Thymus (tissue), 14 donors: Measurements from ENCODE around the gene KLF15. TPM values are rescaled to one million over a fixed set of nuclear protein-coding genes. Genes with fewer than 3 reads are reported as not detected.
A peak's percentile ranks its signal among the peaks of the same experiment; 100 is the strongest.

Experiments used
- DNase-seq, 9 donors: peaks; one replicate each; pipeline ENCODE4 v3.0.0-alpha.2; 2013; ENCODE audit warnings: low spot score in 9 of 9, low read depth in 6 of 9, missing footprints in 1 of 9
- H3K27ac ChIP-seq, 2 donors: one replicate each; pipeline ENCODE4 v1.5.1; 2013; ENCODE audit warnings: control low read depth in 1 of 2, low read depth in 1 of 2, low read length in 1 of 2, mild to moderate bottlenecking in 1 of 2, moderate library complexity in 1 of 2
- H3K27me3 ChIP-seq, 2 donors: one replicate each; pipeline ENCODE4 v1.5.1; 2013; ENCODE audit warnings: low read length in 1 of 2; ENCODE audit not compliant: control insufficient read depth in 2 of 2, insufficient read depth in 1 of 2
- H3K36me3 ChIP-seq, 2 donors: one replicate each; pipeline ENCODE4 v1.5.1; 2013; ENCODE audit warnings: low read length in 1 of 2, mild to moderate bottlenecking in 1 of 2, moderate library complexity in 1 of 2; ENCODE audit not compliant: control insufficient read depth in 2 of 2, insufficient read depth in 2 of 2
- H3K4me1 ChIP-seq, 2 donors: one replicate each; pipeline ENCODE4 v1.5.1; 2013; ENCODE audit warnings: low read length in 2 of 2; ENCODE audit not compliant: control insufficient read depth in 2 of 2, insufficient read depth in 2 of 2
- H3K4me3 ChIP-seq, 2 donors: one replicate each; pipeline ENCODE4 v1.5.1; 2013; ENCODE audit warnings: low read length in 2 of 2, control low read depth in 1 of 2, mild to moderate bottlenecking in 1 of 2
- H3K9me3 ChIP-seq, 2 donors: one replicate each; pipeline ENCODE4 v1.5.1; 2013; ENCODE audit warnings: low read length in 1 of 2, mild to moderate bottlenecking in 1 of 2; ENCODE audit not compliant: control insufficient read depth in 2 of 2, insufficient read depth in 1 of 2
- WGBS: extraction: QIAGEN DNeasy Blood & Tissue Kit; methylation state at CpG from one replicate; pipeline ENCODE4 v1.1.7; 2013; 5-methylcytosine and 5-hydroxymethylcytosine counted together
- long read RNA-seq, 10 donors: transcript quantifications; one replicate each; lab custom pipeline, GENCODE V29; 2026
- polyA plus RNA-seq: library from polyadenylated mRNA; stranded (reverse); fragments of 200-250 nt; gene quantifications from one replicate; pipeline ENCODE4 v1.2.3, GENCODE V29; 2013
- total RNA-seq: library from RNA; stranded (reverse); fragments of 120-200 nt; gene quantifications from one replicate; pipeline ENCODE4 v1.2.4, GENCODE V29; 2013
- donor health status: healthy.

The KLF15 gene
- total RNA-seq (0.28 TPM), polyA plus RNA-seq (7.6 TPM)
- long read RNA-seq, donor 1 = 0 reads
- long read RNA-seq, donor 2, partial matches to known transcripts = 0 of 1 reads
- long read RNA-seq, donor 2, other reads (novel, unspliced or antisense) = 0 of 1 reads
- long read RNA-seq, donor 3 = 0 reads
- long read RNA-seq, donor 4 = 0 reads
- long read RNA-seq, donor 5 = 0 reads
- long read RNA-seq, donor 6 = 0 reads
- long read RNA-seq, donor 7 = 0 reads
- long read RNA-seq, donor 8 = 0 reads
- long read RNA-seq, donor 9 = 0 reads
- long read RNA-seq, donor 10 = 0 reads

DNA sequence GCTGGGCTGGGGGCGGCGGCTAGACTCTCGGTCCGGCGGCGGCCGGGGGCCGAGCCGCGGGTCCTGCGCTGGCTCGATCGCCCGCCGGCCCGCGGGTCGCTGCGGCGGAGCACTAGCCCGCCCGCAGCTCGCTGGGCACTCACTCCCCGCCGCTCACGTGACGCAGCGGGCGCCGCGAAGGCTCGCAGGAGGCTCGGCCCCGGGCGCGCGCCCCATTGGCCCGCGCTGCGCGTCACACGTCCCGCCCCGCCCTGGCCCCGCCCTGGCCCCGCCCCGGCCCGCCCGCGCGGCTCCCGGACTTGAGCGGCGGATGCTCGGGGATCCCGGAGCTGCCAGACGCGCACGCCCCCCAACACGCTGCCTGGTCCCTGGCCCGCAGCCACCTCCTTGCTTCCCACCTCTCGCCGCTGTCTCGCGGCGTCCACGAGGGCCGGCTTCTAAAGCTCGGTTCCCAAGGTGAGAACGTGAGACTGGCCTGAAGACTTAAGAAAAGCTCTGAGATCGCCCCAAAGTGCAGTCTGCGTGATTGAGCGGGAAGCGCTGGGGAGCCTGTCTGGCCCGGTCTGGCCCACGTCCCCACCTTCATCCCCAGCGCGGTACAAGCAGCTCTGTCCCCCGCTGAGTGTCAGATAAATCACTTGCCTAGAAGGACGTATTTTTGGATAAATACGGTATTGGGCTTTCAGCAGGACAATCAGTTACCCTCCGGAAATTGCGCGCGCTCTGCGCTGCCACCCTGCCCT is at the start of gene KLF15:
Gene KLF15, minus strand, starts transcription at position 114 of the 743 bp plus-strand sequence. CDS start 4,486 bp downstream, outside the sequence.
- H3K27me3 ChIP-seq = peaks cover 52 to 80% of the 10 kb centered on the region in 2 donors

DNA sequence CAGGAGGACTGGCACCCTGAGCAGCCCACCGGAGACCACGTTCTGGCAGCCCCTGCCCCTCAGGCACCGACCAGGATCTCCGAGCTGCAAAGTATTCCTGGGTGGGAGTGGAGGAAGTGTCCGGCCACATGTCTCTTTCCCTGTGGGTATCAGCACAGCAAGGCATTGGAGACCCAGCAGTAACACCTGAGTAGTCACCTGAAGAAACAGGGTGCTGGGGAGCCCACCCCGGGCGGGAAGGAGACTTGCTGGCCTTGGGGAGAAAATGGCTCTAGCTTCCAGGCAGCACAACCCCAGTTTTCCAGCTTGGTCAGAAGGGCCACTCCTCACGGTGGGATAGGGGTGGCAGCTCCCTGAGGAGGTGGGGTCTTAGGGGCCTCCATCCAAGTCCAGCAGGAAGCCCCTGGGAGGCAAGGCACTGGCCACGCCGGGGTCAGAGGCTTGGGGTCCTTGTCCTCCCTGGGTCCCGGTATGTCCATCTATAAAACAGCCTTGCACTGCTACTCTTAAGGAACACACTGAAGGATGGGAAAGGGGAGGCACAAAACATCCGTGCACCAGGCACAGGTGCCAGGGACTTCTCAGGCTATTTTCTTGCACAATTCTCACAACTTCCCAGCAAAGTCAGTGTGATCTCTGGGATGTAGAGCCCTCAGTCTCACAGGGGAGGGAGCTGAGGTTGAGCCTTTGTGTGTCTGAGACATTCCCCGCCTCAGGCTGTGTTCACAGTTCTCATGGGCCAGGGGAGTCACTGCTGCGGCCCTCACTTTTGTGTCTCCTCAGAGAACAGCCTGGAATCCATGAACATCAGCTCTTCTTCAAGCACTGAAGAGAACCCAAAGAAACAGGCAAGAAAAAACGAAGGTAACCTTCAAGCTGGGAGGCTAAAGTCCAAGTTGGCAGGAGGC is 49.4 kb upstream of the KLF15 start:
- H3K9me3 ChIP-seq = no peaks in the 10 kb centered on the region
- no peak for DNase-seq
- no peak overlapping the region for H3K27ac ChIP-seq
- WGBS = 90% methylated on average over 15 of the region's 15 CpGs
- no peak overlapping the region for H3K4me3 ChIP-seq
- no peaks in the 10 kb centered on the region for H3K4me1 ChIP-seq
- no peaks in the 10 kb centered on the region for H3K36me3 ChIP-seq
- H3K27me3 ChIP-seq = peaks cover 0 to 8% of the 10 kb centered on the region in 2 donors

More for the DNA sequence above, at the start of gene KLF15:
- Histone ChIP-seq H3K27ac (peak within 1 kb of the TSS in 1 of 2 donors; percentile 43), H3K4me1 (peaks cover 7 to 23% of the 10 kb centered on the region in 2 donors), H3K9me3 (peaks cover 0 to 4% of the 10 kb centered on the region in 2 donors), H3K4me3 (peak within 1 kb of the TSS in 1 of 2 donors; percentile 61), H3K36me3 (no peaks in the 10 kb centered on the region)
- peak in 8 of 9 donors; percentile 29 to 83 (median 68) for DNase-seq
- 1% methylated on average over 86 of the region's 86 CpGs for WGBS

DNA sequence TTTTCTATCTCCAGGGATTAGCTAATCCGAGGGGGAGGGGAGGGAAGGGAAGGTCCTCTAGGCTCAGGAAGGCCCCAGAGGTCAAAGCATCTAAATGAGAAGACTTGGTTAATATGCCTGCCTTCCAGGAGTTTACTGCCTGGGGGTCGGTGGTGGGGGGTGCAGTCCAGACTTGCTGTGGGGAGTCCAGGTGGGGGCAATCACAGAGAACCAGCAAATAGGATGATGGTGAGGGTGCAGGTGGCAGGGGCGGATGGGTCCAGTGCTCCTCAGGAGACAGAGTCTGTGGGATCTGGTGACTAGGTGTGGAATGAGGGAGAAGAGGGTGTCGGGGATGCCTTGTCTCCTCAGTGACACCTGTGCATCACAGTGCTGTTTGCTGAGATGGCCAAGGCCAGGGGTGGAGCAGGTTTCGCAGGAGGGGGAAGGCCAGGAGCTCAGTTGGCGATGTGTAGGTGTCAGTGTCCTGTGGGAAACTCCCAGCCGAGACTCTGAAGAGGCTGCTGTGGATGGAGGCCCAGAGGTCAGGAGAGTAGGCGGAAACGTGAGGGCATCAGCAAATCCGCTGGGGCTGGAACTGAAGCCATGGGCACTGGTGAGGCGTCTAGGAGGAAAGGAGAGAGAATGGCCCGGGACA is 45.6 kb upstream of the KLF15 start:
- no peak for DNase-seq
- Histone ChIP-seq H3K4me1 (no peaks in the 10 kb centered on the region), H3K27me3 (peaks cover 0 to 9% of the 10 kb centered on the region in 2 donors), H3K4me3 (no peak overlapping the region), H3K36me3 (no peaks in the 10 kb centered on the region), H3K9me3 (no peaks in the 10 kb centered on the region), H3K27ac (no peak overlapping the region)
- 94% methylated on average over 12 of the region's 12 CpGs for WGBS

DNA sequence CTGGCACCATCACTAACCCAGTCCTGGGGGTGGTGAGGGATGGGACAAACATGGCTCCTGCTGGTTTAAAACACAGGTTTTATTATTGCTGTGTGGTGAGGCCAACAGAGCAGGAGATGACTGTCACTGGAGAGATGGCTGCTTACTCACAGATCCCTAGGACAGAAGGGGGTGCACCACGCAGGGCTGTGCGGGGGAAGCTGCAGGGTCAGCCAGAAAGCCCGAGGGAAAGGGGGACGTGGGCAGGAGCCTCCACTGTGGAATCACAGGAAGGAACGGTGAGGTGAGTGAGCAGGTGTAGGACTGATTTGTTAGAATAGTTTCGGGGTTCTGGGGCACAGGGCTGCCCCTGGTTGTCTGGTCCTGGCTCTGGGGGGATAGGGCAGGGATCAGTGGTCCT is 45.0 kb upstream of the KLF15 start:
- Histone ChIP-seq H3K36me3 (no peaks in the 10 kb centered on the region), H3K9me3 (no peaks in the 10 kb centered on the region), H3K4me3 (no peak overlapping the region), H3K27me3 (peaks cover 0 to 9% of the 10 kb centered on the region in 2 donors), H3K4me1 (no peaks in the 10 kb centered on the region), H3K27ac (no peak overlapping the region)
- DNase-seq = no peak
- 83% methylated on average over 6 of the region's 6 CpGs for WGBS

DNA sequence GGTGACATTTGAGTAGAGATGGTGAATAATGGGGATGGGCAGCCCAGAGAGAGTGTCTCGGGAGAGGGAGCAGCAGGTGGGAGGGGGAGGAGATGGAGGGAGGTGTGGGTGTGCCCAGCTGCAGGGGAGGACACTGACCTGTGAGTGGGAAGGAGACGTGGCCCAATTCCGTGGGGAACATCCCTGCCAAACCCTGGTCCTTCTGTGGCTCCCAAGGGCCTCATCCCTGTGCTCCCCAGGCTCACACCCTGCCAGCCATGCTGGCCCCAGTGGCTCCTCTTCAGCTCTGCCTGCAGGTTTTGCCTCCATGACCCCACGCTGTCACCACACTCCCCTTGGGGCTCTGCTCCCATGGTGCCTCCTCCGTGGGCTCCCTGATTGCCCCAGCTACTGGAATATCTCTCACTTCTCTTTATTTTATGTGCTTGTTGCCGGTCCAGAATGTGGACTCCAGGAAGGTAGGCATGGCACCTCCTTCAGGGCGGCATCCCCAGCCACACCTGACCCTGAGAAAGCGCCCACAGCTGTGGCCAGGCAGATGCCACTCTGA is 44.5 kb upstream of the KLF15 start:
- DNase-seq = no peak
- H3K36me3 ChIP-seq = no peaks in the 10 kb centered on the region
- no peak overlapping the region for H3K27ac ChIP-seq
- H3K4me1 ChIP-seq = no peaks in the 10 kb centered on the region
- H3K27me3 ChIP-seq = peaks cover 0 to 9% of the 10 kb centered on the region in 2 donors
- no peaks in the 10 kb centered on the region for H3K9me3 ChIP-seq
- no peak overlapping the region for H3K4me3 ChIP-seq
- 86% methylated on average over 8 of the region's 8 CpGs for WGBS

DNA sequence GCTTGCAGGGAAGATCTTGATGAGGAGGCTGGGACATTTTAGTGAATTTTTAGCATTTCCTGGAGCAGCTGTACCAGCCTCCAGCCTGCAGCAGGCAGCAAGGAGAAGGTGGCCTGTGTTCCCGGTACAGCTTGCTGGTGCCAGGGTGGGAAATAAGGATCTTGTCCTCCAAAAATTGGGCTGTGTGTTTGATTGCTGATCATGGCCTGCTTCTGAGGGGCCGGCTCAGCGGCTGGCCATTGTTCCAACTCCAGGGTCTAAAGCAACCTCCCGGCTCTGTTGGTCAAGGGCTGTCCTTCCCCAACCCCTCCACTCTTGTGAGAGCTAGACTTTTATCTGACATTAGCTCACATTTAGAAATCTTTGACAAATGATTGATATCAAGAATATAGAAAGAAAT is 42.5 kb upstream of the KLF15 start:
- H3K27me3 ChIP-seq = peaks cover 7 to 26% of the 10 kb centered on the region in 2 donors
- H3K36me3 ChIP-seq = no peaks in the 10 kb centered on the region
- no peak for DNase-seq
- H3K27ac ChIP-seq = no peak overlapping the region
- no peaks in the 10 kb centered on the region for H3K9me3 ChIP-seq
- H3K4me3 ChIP-seq = no peak overlapping the region
- H3K4me1 ChIP-seq = no peaks in the 10 kb centered on the region
- 95% methylated on average over 4 of the region's 4 CpGs for WGBS

DNA sequence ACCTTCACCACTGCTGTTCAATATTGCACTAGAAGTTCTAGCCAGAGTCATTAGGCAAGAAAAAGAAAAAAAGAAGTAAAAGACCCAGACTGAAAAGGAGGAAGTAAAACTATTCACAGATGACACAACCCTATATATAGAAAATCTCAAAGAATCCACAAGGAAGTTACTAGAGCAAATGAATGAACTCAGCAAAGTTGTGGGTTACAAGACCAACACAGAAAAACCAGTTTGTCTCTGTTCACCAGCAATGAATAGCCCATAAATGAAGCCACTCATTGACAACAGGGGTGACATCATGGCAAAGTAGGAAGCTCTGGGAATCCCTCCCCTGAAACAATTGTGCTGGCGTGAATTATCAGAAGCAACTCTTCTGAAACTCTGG is 42.1 kb upstream of the KLF15 start:
- no peak overlapping the region for H3K27ac ChIP-seq
- H3K4me3 ChIP-seq = no peak overlapping the region
- no peaks in the 10 kb centered on the region for H3K9me3 ChIP-seq
- H3K27me3 ChIP-seq = peaks cover 9 to 31% of the 10 kb centered on the region in 2 donors
- H3K4me1 ChIP-seq = no peaks in the 10 kb centered on the region
- WGBS = 98% methylated on average over 1 of the region's 1 CpG
- no peak for DNase-seq
- no peaks in the 10 kb centered on the region for H3K36me3 ChIP-seq

DNA sequence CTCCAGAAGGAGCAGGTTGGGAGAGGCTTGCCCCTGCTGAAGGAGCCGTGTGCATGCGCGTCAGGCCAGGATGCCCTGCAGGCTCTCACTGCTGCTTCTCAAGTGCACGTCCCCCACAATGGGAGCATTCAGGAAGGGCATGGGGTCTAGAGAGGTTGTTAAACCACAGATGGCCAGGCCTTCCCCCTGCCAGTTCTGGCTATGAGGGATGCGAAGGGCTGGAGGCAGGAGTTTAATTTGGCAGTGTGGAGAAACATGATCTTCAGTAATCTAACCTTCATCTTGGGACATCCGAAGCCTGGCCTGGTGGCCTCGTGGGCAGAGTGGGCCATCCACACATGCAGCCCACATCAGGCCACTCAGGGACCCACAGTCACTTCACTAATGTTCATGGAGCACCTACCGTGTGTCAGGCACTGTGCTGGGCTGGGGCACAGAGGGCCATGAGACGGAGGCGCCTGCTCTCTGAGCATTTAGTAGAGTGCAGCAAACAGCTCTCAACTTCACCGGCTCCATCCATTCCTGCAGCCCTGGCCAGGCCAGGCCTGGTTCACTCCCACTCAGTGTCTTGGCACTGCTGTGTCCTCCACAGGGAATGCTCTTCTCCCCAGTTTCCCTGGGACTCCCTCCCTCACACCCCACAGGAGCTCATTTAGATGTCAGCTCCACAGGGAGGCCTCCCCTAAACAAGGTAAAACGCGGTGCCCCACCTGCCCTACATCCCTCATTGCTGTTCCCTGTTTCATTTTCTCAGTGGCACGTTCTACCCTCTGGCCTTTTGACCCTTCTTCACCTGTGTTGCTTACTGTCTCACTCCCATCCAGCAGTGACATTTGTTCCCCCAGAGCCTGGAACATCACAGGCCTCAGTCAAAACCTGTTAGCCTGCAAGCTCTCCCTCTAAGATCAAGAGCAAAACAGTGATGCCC is 41.5 kb upstream of the KLF15 start:
- Histone ChIP-seq H3K4me1 (no peaks in the 10 kb centered on the region), H3K36me3 (no peaks in the 10 kb centered on the region), H3K27me3 (peaks cover 9 to 37% of the 10 kb centered on the region in 2 donors), H3K27ac (no peak overlapping the region), H3K9me3 (no peaks in the 10 kb centered on the region), H3K4me3 (no peak overlapping the region)
- no peak for DNase-seq
- WGBS = 96% methylated on average over 14 of the region's 14 CpGs
